ENCODE results near the gene ESYT1. TPM values are rescaled to one million over a fixed set of nuclear protein-coding genes. Genes with fewer than 3 reads are reported as not detected.

Gene ESYT1
- total RNA-seq, 1 experiment from 2014 or later: 111 TPM

DNA sequence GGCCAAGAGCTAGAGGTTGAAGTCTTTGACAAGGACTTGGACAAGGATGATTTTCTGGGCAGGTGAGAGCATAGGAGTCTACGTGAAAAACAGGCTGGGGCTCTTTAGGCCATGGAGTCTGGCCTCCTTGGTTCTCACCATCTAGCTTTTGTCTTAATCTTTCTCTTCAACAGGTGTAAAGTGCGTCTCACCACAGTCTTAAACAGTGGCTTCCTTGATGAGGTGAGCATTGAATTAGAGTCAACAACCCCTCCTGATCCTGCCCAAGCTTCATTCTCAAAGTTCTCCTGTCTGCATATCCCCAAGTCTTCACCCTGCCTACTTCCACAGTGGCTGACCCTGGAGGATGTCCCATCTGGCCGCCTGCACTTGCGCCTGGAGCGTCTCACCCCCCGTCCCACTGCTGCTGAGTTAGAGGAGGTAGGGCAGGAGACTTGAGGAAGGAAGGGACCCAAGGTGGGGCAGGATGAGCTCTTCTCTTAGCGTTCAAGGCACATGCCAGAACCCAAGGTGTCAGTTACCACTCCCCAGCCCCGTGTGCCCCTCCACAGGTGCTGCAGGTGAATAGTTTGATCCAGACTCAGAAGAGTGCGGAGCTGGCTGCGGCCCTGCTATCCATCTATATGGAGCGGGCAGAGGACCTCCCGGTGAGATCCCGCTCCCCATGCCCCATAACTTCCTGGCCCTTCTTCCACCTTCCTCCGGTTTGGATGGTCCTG is 9.9 kb downstream of the ESYT1 start:
- no peak overlapping the region for H2AFZ ChIP-seq (ENCODE audit: low read length)
- Mint-ChIP-seq H3K27ac (no peak overlapping the region; a peak in 1 of 7 replicates), H3K9me3 (no peaks in the 10 kb centered on the region; a peak in 2 of 5 replicates), H3K4me3 (no peak overlapping the region), H3K27me3 (ENCODE audit: low read depth) (no peaks in the 10 kb centered on the region), H3K4me1 (no peaks in the 10 kb centered on the region), H3K36me3 (ENCODE audit: insufficient read depth in 1 of 3, low read depth in 3 of 3) (peaks cover 71 to 90% (median 88%) of the 10 kb centered on the region in 3 experiments)
- H2AK5ac ChIP-seq (ENCODE audit: insufficient read length, low read length): no peak overlapping the region
- H4K91ac ChIP-seq (ENCODE audit: insufficient read length, low read depth, low read length): no peak overlapping the region
- H3K4ac ChIP-seq (ENCODE audit: low read depth, low read length): no peak overlapping the region
- H2BK120ac ChIP-seq (ENCODE audit: low read depth, low read length, poor library complexity, severe bottlenecking): no peak overlapping the region
- no peak overlapping the region for H4K5ac ChIP-seq (ENCODE audit: insufficient read length, low read depth, low read length)
- no peaks in the 10 kb centered on the region for H3K9me3 ChIP-seq (ENCODE audit: control insufficient read depth, low read depth, low read length)
- no peak overlapping the region for H3K56ac ChIP-seq (ENCODE audit: insufficient read length, low read depth, low read length)
- no peak overlapping the region for H3K14ac ChIP-seq (ENCODE audit: insufficient read depth, low read length)
- no peak overlapping the region for H3K18ac ChIP-seq (ENCODE audit: insufficient read length, low read depth, low read length)
- no peak overlapping the region for H2BK15ac ChIP-seq (ENCODE audit: low read depth, low read length)
- H4K20me1 ChIP-seq (ENCODE audit: control insufficient read depth, insufficient read depth, insufficient read length): no peaks in the 10 kb centered on the region
- no peak overlapping the region for H2BK5ac ChIP-seq (ENCODE audit: insufficient read length, low read length)
- WGBS (ENCODE audit: extremely low coverage, insufficient read length, low lambda C conversion rate): no CpG with 5 or more reads among the region's 14 CpGs
- DNase-seq: no peak
- no peak overlapping the region for H2BK12ac ChIP-seq (ENCODE audit: insufficient read length, low read depth, low read length)
- no peak overlapping the region for H4K8ac ChIP-seq (replicated peaks; ENCODE audit: insufficient read length, low read depth, low read length)
- no peak overlapping the region for H3K9ac ChIP-seq (ENCODE audit: extremely low read depth, insufficient read length, low read length)
- H3K23ac ChIP-seq (ENCODE audit: insufficient read length, low read depth, low read length): no peak overlapping the region
- H3K4me2 ChIP-seq (ENCODE audit: insufficient read depth, insufficient read length, low read length): no peak overlapping the region
- H3K27me3 ChIP-seq (ENCODE audit: insufficient read depth, low read length): no peaks in the 10 kb centered on the region
- TF ChIP-seq, protein P1, sequence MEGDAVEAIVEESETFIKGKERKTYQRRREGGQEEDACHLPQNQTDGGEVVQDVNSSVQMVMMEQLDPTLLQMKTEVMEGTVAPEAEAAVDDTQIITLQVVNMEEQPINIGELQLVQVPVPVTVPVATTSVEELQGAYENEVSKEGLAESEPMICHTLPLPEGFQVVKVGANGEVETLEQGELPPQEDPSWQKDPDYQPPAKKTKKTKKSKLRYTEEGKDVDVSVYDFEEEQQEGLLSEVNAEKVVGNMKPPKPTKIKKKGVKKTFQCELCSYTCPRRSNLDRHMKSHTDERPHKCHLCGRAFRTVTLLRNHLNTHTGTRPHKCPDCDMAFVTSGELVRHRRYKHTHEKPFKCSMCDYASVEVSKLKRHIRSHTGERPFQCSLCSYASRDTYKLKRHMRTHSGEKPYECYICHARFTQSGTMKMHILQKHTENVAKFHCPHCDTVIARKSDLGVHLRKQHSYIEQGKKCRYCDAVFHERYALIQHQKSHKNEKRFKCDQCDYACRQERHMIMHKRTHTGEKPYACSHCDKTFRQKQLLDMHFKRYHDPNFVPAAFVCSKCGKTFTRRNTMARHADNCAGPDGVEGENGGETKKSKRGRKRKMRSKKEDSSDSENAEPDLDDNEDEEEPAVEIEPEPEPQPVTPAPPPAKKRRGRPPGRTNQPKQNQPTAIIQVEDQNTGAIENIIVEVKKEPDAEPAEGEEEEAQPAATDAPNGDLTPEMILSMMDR (conservative IDR thresholded peaks at IDR 0.05): no peak
- H3T11ph ChIP-seq (ENCODE audit: low read length): no peak overlapping the region
- no peaks in the 10 kb centered on the region for H3K23me2 ChIP-seq (ENCODE audit: insufficient read length, low read depth, low read length, poor library complexity, severe bottlenecking)
- no peak overlapping the region for H2BK20ac ChIP-seq (ENCODE audit: low read depth, low read length, poor library complexity, severe bottlenecking)
- no peak overlapping the region for H3K27ac ChIP-seq (ENCODE audit: insufficient read length, low read depth, low read length)
- no peaks in the 10 kb centered on the region for H3K79me1 ChIP-seq (ENCODE audit: insufficient read depth, low read depth, low read length, poor library complexity, severe bottlenecking)
- H3K4me1 ChIP-seq (ENCODE audit: insufficient read depth, low read length): no peaks in the 10 kb centered on the region
- no peaks in the 10 kb centered on the region for H3K79me2 ChIP-seq (ENCODE audit: insufficient read depth, low read length)
